Activated CD8-positive, alpha-beta memory T cell treated with anti-CD3 and anti-CD28 coated beads for 1 hour (primary cell): ENCODE measurements around the gene RBCK1.
"Not testable (repeated sequence)": the region's sequence is repeated elsewhere in the genome, so short reads cannot be mapped to it uniquely, and the experiment has no call there.

Experiments
- DNase-seq, 2 donors: peaks; one replicate each; pipeline ENCODE4 v3.0.0-alpha.2; 2020; ENCODE audit warnings: low read depth in 1 of 2; ENCODE audit errors: extremely low read depth in 1 of 2

RBCK1 gene

DNA sequence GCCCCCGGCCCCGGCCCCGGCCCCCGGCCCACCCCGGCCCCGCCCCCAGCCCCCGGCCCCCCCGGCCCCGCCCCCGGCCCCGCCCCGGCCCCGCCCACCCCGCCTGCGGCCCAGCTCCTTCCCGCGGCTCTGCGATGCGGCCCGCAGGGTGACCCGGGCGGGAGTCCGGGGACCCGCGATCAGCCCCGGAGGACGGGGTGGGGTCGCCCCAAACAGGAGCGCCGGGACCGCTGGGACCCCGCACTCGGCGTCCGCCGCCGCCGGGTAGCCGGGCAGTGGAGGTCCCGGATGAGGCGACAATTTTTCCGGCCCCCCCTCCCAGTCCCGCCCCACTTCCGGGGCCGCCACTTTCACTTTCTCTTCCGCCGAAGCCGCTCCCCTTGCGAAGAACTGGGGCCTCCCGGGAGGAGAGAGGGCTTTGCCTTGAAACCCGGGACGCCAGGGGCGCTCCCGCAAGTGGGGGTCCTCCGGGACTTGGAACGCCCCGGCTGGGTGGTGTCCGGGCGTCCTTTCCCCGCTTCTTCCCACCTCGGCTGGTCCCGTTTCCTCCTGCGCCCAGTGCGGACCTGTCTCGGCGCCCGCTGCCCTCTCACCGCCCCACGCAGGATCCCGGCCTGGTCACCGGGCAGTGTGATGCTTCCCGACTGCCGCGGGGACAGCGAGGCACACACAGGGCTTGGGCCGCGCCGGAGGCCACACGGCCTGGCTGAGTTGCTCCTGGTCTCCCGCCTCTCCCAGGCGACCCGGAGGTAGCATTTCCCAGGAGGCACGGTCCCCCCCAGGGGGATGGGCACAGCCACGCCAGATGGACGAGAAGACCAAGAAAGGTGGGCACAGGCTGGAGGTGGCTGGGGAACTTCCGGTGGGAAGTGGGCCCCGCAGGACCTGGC is at the start of gene RBCK1:
Gene RBCK1 (plus strand): TSS at position 347 of the 890 bp plus-strand sequence. CDS start 459 bp downstream, at position 806.
- DNase-seq, result peak; percentile 66 to 82

DNA sequence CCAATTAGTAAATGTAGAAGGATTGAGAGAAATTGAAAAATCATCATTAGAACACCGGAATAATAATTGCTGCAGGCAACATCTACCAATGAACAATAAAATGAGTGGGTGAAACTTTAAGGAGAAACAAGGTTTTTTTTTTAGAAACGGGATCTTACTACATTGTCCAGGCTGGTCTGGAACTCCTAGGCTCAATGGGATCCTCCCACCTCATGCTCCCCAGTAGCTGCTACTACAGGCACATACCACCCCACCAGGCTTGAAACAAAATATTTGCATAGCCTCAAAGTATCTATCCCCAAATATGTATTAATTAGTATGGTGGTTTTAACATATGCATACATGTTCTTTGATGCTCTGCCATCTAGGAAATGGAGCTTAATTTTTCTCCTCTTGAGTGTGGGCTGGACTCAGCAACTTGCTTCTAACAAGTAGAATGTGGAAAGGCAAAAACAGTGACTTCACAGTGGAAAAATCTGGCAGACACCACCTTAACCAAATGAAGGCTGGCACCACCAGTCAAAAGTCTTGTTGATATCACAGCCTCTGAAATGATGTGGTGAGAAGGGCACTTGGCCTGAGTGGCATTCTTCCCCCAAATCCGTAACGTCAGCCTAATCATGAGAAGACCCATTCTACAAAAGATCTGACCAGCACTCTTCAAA is 49.1 kb upstream of the RBCK1 start:
- DNase-seq, result no peak

DNA sequence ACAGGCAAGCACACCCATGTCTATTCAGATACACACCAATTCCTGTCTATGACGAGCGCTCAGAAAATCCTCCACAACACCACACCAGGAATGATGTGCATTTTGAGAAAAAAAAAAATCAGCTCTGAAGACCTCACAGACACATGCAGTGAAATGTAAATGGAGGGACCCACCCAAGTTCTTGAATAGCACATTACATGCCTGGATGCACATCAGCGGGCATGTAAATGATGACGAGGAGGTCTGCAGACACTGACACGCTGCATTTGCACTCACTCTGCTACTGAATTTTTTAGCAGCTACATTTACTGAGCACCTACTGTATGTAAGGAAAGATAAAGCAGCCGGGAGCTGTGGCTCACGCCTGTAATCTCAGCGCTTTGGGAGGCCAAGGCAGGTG is 46.5 kb upstream of the RBCK1 start:
- no peak for DNase-seq

DNA sequence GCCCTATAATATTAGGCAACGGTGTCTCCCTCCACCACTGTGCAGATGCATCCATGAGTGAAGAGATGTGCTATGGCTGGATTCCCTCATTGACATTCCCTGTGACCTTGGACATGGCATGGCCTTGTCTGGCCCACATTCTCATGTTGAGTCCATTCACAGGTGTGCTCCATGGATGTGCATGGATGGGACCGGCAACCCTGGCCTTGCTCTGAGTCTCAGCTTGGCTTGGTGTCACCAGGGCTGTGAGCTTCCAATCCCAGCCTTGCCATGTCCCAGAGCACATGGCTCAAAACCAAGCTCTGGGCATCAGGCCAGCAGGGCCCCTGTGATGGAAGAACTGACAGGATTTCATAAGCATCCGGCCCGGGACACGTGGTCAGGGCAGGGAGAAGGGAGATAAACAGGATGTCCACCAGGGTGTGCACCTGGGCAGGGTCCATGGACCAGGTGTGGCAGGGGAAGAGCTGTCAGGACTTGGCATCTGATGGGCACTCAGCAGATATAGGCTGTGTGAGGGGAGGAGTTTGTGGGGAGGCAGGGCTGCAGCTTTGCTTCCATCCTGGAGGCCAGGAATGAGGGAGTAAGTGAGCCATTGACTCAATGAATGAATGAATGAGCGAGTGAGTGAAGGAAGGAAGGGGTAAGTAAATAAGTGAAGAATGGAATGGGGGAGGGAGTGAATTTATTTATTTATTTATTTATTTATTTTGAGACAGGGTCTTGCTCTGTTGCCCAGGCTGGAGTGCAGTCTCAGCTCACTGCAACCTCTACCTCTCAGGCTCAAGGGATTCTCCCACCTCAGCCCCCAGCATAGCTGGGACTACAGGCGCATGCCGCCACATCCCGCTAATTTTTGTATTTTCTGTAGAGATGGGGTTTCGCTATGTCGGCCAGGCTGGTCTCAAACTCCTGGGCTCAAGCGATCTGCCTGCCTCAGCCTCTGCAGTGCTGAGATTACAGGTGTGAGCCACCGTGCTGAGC is 45.5 kb upstream of the RBCK1 start:
- no peak for DNase-seq

DNA sequence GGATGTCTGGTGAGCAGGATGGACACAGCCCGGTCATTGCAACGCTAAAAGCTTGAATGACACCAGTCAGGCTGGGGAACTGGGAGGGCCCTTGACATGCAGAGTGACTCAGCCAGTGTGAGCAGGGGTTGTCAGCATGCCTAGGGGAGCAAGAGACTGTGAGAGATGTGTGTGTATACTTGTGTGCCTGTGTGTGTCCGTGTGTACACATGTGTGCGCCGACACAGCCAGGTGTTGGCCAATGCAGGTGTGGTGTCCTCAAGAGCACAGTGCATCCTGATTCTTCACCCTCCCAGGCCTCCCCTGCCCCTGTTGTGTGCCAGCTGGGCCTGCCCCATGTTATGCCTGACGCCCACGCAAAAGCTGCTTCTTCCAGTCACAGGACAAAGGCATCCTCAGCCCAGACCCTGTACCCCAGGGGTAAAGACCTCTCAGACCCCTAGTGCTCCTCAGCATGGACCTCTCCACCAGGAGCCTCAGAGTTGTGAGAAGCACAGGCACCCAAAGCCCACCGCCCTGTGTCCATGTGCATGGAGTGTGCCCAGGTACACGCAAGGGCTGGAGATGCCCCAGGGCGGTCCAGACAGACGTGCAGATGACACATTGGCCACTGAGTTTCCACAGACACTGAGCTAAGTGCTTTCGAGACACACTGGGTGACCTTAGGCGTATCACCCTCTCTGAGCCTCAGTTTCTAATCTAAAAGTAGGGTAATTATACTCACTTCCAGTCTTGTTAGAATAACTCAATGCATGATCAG is 44.6 kb upstream of the RBCK1 start:
- DNase-seq, result no peak

DNA sequence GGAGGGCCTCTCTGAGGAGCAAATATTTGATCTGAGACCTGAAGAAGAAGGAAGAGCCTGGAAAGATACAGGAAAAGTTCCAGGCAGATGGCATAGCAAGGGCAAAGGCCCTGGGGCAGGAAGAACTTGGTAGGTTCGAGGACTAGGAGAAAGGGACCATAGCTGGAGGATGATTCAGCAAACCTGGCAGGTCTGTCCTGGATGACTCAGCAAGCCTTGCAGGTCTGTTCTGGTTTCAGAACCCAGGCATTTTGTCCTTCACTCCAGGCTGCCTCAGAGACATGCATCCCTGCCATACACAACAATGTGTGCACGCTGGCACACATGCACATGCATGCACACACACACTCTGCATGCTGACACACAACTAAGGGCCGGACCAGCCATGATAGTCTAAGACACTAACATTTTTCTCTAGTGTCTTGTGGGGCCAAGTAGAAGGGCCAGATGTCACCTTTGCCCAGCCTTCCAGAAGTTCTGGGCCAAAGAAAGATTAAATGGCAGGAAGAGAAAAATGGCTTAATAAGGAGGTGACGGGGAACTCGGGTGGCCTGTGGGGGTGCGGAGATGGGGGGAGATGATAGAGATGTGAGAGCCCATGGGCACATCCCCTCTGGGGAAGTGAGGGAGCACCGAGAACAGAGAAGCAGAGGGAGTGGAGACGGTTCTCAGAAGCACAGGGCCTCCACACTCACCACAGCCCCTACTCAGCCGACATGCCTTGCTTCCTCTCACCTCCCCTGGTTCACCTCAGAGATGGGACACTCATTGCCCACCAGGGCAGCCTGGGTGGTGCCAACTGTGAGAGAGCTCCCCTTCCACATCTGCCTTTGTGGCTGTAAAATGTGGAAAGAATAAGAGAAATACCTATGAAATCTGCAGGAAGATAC is 42.9 kb upstream of the RBCK1 start:
- no peak for DNase-seq

DNA sequence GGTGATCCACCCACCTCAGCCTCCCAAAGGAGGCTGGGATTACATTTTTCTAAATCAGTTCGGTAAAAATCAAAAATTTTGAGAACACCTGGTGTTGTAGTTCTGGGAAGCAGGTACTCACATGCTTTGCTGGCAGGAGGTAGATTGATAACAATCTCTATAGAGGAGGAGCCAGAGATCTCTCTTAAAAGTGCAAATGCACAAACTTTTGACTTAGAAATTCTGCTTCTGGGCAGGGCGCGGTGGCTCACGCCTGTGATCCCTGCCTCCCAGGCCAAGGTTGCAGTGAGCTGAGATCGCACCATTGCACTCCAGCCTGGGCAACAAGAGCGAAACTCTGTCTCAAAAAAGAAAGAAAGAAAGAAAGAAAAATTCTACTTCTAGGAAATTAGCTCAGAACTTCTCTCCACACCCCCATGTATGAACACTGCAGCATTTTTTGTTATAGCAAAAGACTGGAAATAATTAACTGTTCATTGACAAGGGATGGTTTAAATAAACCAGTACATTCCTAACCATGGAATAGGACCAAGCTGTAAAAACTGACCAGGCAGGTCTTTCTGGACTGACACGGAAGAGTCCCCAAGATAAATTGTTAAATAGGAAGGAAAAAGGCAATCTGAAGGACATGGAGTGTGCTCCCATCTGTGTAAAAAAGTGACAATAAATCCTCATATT is 41.9 kb upstream of the RBCK1 start:
- no peak for DNase-seq

DNA sequence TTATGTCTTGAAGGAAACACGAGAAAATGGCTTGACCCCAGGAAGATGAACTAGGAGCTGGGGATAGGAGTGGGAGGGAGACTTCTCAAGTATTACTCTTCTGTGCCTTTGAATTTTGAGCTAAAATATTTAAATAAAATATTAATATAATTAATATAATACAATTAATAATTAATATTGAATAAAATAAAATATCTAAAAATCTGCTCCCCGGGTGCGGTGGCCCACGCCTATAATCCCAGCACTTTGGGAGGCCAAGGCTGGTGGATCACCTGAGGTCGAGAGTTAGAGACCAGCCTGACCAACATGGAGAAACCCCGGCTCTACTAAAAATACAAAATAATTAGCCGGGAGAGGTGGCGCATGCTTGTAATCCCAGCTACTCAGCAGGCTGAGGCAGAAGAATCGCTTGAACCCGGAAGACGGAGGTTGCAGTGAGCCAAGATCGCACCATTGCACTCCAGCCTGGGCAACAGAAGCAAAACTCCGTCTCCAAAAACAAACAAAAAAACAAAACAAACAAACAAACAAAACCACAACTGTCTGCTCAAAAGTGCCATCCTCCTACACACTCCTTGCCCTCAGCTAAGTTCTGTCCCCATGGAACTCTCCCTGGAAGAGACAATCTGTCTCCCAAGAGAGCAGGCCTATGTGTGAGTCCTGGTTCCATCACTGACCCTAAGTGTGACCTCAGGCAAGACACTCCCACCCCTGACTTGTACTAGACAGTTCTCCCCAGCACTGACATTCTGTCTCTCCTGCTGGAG is 41.2 kb upstream of the RBCK1 start:
- DNase-seq, result no peak

DNA sequence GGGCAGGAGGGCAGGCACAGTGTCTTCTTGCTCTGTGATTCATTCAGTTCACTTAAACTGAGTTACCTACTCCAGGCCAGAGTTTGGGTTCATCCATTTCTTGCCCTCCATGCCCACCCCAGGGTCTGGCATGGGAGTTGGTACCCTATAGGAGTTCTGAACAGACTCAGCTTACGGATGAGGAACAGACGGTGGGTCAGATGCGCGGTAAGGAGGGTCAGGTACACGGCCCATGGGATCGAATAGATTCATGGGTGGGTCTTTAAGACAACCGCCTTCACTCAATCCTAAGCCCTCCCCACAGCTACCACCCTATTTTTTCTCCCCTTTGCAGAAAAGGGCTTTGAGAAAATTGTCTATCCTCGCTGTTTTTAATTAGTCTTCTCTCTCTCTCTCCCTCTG is 40.6 kb upstream of the RBCK1 start:
- DNase-seq, result no peak

DNA sequence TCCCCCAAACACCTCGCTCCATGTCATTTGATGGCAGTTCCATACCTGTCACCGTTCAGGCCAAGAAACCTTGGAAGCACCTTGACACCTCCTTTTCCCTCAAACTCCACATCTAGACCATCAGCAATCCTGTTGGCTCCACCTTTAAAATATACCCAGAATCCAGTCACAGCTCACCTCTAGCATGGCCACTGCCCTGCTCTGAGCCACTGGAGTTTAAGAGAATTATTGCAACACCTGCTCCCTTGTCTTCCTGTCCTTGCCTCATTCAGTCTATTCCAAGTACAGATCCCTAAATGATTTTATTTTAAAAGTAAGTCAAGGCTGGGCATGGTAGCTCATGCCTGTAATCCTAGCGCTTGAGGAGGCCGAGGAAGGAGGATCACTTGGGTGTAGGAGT is 39.2 kb upstream of the RBCK1 start:
- DNase-seq, result no peak

DNA sequence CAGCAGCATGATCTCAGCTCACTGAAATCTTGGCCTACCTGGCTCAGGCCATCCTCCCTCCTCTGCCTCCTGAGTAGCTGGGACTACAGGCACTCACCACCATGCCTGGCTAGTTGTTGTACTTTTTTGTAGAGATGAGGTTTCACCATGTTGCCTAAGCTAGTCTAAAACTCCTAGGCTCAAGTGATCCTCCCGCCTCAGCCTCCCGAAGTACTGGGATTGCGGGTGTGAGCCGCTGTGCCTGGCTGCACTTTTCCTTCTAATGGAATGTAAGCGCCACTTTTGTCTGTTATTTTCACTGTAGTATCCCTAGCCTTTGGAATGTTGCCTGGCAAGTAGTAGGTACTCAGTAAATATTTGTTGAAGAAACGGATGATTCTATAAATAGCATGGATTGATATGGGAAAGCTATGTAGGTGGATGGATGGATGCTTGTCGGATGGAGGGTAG is 37.9 kb upstream of the RBCK1 start:
- DNase-seq, result no peak

DNA sequence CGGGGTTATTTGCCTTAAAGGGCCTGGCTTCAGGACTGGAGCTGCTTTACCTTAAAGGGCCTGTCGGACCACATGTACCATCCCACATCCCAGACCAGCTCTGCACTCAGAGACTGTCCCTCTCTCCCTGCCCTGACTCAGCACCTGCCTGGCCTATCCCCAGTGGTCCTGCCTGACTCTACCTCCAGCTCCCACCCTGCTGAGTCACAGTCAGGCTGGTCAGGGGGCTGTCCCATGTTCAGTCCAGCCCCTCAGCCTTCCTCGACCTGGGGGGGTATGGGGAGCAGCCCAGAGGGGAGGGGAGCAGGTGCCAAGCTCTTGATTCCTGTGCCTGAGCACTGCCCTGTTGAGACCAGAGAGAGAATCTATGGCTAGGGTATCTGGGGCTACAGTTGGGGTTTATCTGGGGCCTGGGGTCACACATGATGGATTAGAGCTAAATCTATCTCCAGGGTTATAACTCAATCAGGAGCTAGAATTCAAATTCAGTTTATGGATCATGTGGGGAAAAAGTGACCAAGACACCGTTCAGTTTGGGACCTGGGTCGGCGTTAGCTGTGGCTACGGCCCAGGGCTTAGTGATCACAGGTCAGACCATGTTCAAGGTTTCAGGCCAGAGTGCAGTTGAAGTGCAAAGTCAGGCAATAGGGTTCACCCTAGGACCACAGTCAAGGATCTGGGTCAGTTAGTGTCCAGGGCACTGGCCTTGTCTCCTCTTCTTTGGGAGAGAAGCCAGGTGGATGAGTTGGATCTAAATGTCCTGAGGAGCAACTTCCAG is 36.9 kb upstream of the RBCK1 start:
- no peak for DNase-seq

DNA sequence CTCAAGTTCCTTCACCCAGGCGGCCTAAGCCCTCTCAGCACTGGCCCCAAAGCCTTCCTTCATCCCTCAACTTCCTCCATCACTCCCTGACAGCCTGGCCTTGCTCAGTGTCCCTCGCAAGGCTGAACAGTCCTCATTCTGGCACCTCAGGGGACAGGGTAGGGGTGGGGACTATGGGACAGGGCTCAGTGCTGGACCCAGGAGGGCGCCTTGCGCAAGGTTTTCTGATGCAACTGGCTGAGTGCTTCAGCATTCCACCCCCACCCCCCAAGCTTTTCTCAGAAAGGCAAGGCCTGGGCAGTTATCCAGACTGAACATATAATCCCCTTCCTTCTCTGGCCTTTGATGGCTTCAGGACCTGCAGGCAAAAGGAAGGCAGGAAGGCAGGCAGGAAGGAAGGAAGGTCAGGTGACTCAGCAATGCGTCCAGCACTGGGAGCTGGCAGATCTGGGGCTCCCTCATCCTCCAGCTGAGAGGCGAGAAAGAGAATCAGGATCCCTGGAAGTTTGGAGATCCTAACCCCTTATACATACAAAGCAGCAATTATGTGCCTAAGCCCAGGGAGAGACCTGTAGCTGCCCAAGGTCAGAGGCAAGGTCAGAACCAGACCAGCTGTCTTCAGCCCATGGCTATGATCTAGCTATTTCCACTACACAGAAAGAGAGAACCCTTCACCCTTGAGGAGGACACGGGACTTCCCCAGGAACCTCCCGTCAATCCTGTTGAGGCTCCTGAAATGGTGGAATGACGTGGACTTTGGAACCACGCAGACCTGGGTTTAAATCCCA is 36.1 kb upstream of the RBCK1 start:
- DNase-seq, result no peak

DNA sequence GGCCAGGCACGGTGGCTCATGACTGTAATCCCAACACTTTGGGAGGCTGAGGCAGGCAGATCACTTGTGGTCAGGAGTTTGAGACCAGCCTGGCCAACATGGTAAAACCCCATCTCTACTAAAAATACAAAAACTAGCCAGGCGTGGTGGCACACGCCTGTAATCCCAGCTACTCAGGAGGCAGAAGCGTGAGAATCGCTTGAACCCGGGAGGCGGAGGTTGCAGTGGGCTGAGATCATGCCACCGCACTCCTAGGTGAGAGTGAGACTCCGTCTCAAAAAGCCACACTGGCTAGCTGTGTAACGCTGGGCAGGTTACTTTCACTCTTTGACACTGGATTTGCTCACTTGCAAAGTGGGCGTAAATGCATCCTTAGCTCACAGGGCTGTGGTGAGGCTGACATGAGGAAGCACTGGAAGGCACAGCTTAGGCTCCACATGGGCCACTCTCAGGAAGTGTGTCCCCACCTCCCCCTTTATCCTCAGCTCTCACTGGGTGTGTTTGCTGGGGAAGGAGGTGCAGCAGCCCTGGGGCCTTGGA is 35.5 kb upstream of the RBCK1 start:
- DNase-seq, result not testable (repeated sequence)

DNA sequence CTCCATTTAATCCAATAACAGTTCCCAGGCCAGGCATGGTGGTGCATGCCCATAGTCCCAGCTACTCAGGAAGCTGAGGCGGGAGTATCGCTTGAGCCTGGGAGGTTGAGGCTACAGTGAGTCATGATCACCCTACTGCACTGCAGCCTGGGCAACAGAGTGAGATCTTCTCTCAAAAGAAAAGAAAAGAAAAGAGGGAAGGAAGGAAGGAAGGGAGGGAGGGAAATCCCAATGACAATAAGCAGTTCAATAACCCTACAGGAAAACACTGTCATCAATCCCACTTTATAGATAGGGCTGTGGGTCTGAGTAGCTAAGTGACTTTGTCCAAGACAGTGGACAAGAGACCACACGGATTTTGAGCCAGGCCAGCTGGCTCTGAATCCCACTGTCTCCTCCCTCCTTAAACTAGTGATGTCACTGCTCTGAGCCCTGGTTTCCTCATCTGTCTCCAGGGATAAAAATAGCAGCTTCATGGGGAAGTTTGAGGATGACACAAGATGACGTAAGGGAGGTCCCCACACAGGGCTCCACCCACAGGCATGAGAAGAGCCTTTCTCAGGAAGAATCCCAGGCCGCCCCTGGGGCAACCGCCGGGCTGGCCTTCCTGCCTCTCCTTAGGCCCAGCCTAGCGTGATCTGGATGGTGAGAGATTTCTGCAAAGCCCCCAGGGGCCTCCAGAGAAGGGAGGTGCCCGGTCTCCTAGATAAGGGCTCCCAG is 34.8 kb upstream of the RBCK1 start:
- DNase-seq, result no peak
